ENCODE data around the gene TAS2R46.
"Not testable (repeated sequence)": the region's sequence is repeated elsewhere in the genome, so short reads cannot be mapped to it uniquely, and the experiment has no call there.

The TAS2R46 gene

DNA sequence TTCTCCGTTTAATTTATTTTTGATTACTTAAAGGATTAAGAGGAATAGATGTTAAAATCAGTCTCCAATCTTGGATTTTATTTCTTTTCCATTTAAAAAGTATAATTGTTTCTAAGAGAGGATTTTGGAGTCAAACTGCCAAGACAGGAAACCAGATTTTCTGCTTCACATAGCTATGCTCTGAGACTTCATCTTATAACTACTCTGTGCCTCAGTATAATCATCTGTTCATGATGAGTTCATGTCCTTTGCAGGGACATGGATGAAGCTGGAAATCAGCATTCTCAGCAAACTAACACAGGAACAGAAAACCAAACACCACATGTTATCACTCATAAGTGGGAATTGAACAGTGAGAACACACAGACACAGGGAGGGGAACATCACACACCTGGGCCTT is 21.9 kb downstream of the TAS2R46 start:
- Histone ChIP-seq H3K9me3 (ENCODE audit: insufficient read depth, low read depth, low read length) (peaks cover 3% of the 10 kb centered on the region; the same call in 1 of the 2 replicates), H3K9ac (ENCODE audit: low read depth, low read length) (no peak overlapping the region), H3K27ac (ENCODE audit: low read depth, low read length) (no peak overlapping the region), H3K4me1 (ENCODE audit: insufficient read depth, low read length) (no peaks in the 10 kb centered on the region), H3K36me3 (ENCODE audit: insufficient read depth, low read length) (peaks cover 10% of the 10 kb centered on the region), H3K4me3 (ENCODE audit: low read length) (no peak overlapping the region), H3K27me3 (ENCODE audit: insufficient read depth, low read length) (no peaks in the 10 kb centered on the region)
- WGBS, result 83% methylated on average over 1 of the region's 1 CpG

DNA sequence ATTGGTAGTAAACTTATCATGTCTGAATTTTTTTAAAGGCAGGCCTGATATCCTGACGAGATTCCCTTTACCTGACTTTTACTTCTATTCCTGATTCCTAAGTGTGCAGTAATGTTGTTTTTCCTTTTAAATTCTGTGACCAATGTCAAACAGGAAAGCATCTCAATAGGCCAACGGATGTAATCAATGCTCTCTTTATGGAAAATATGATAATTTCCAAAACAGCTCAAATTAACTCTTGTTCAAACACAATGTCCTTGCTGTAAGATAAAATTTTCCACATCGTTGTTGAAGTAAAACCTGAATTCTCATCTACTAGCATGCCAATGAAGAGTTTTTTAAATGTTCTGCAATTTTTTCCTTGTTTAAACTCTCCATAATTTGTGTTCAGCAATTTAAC is 22.9 kb downstream of the TAS2R46 start:
- no peak overlapping the region for H3K4me3 ChIP-seq (ENCODE audit: low read length)
- H3K27me3 ChIP-seq (ENCODE audit: insufficient read depth, low read length), result no peaks in the 10 kb centered on the region
- no peak overlapping the region for H3K9ac ChIP-seq (ENCODE audit: low read depth, low read length)
- H3K27ac ChIP-seq (ENCODE audit: low read depth, low read length), result no peak overlapping the region
- 0 out of 2 replicates have a peak, but pooled peaks cover 3% of the 10 kb centered on the region for H3K9me3 ChIP-seq (ENCODE audit: insufficient read depth, low read depth, low read length)
- H3K36me3 ChIP-seq (ENCODE audit: insufficient read depth, low read length), result peaks cover 3% of the 10 kb centered on the region; the same call in 1 of the 2 replicates
- no peaks in the 10 kb centered on the region for H3K4me1 ChIP-seq (ENCODE audit: insufficient read depth, low read length)
- 88% methylated on average over 3 of the region's 3 CpGs for WGBS

DNA sequence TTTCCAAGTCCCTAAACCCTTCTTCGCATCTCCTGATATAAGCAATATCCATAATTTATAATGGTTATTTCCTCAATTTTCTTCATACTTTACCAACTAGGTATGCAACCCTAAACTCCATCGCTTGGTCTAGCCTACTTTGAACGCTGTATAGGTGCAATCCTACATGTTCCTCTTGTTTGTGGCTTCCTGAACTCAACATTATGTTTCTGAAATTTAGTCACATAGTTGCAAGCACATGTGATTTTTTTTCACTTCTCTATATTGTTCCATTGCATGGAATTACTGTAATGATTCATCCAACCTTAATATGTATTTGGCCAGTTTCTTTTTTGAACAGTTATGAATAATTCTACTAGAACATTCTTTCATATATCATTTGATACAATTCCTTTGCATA is 28.1 kb downstream of the TAS2R46 start:
- no CpG with 5 or more reads among the region's 3 CpGs for WGBS
- not testable (repeated sequence) for H3K27me3 ChIP-seq (ENCODE audit: insufficient read depth, low read length); H3K4me1 ChIP-seq (ENCODE audit: insufficient read depth, low read length); H3K27ac ChIP-seq (ENCODE audit: low read depth, low read length); H3K9me3 ChIP-seq (ENCODE audit: insufficient read depth, low read depth, low read length); H3K36me3 ChIP-seq (ENCODE audit: insufficient read depth, low read length); H3K4me3 ChIP-seq (ENCODE audit: low read length); H3K9ac ChIP-seq (ENCODE audit: low read depth, low read length)

DNA sequence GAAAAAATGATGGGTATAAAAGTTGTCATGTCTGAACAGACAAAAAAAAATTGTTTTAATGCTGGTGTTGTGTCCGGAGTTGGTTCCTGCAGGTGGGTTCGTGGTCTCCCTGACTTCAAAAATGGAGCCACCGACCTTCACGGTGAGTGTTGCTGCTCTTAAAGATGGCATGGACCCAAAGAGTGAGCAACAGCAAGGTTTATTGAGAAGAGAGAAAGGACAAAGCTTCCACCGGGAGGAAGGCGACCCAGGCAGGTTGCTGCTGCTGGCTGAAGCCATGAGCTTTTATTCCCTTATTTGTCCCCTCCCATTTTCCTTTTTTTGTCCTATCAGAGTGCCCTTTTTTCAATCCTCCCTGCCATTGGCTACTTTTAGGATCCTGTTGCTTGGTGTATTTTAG is 30.8 kb downstream of the TAS2R46 start, which contains the start of gene TAS2R31:
TSS of gene TAS2R31 (minus strand) at position 101 of the 400 bp plus-strand sequence. CDS start at position 29, 72 bp downstream.
- 98% methylated on average over 6 of the region's 6 CpGs for WGBS
- Histone ChIP-seq H3K4me1 (ENCODE audit: insufficient read depth, low read length) (no peaks in the 10 kb centered on the region), H3K36me3 (ENCODE audit: insufficient read depth, low read length) (peaks cover 5% of the 10 kb centered on the region; the same call in 1 of the 2 replicates), H3K9me3 (ENCODE audit: insufficient read depth, low read depth, low read length) (no peaks in the 10 kb centered on the region), H3K27ac (ENCODE audit: low read depth, low read length) (no peak within 1 kb of the TSS), H3K4me3 (ENCODE audit: low read length) (no peak within 1 kb of the TSS), H3K9ac (ENCODE audit: low read depth, low read length) (no peak within 1 kb of the TSS), H3K27me3 (ENCODE audit: insufficient read depth, low read length) (no peaks in the 10 kb centered on the region)

DNA sequence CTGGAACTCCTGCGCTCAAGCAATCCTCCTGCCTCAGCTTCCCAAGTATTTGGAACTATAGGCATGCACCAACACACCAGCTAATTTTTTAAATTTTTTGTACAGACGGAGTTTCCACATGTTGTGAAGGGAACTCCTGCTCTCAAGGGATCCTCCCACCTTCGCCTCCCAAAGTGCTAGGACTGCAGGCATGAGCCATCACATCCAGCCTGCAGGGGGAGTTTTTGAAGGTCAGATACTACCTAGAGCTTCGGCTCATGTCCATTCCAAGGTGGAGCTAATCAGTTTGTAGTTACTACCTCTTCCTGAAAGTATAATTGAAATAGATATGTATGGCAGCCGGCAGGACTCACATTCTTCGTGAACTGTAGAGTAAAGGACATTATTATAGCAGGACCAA is 36.0 kb downstream of the TAS2R46 start:
- 92% methylated on average over 4 of the region's 6 CpGs for WGBS
- Histone ChIP-seq H3K36me3 (ENCODE audit: insufficient read depth, low read length) (peaks cover 9% of the 10 kb centered on the region; the same call in 1 of the 2 replicates), H3K4me3 (ENCODE audit: low read length) (no peak overlapping the region), H3K9ac (ENCODE audit: low read depth, low read length) (no peak overlapping the region), H3K9me3 (ENCODE audit: insufficient read depth, low read depth, low read length) (no peaks in the 10 kb centered on the region), H3K27me3 (ENCODE audit: insufficient read depth, low read length) (no peaks in the 10 kb centered on the region), H3K27ac (ENCODE audit: low read depth, low read length) (no peak overlapping the region), H3K4me1 (ENCODE audit: insufficient read depth, low read length) (no peaks in the 10 kb centered on the region)

DNA sequence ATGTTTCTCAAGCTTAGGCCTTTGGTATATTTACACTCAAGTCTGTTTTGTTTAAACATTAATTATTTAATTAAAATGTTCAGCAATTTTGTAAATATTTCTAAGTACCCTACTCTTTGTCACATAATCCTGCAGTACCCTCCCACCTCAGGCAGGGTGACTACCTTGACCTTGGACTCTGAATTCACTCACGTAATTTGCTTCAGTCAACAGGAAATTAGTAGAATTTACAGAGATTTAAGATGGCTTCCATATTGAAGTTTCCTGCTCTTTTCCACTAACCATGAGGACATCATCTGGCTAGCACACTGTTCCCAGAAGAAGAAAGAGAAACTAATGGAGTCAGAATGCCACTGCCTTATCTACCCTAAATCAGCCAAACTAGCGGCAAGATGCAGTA is 38.7 kb downstream of the TAS2R46 start:
- Histone ChIP-seq H3K27ac (ENCODE audit: low read depth, low read length) (no peak overlapping the region), H3K9me3 (ENCODE audit: insufficient read depth, low read depth, low read length) (no peaks in the 10 kb centered on the region), H3K9ac (ENCODE audit: low read depth, low read length) (no peak overlapping the region), H3K4me1 (ENCODE audit: insufficient read depth, low read length) (no peaks in the 10 kb centered on the region), H3K4me3 (ENCODE audit: low read length) (no peak overlapping the region), H3K27me3 (ENCODE audit: insufficient read depth, low read length) (no peaks in the 10 kb centered on the region), H3K36me3 (ENCODE audit: insufficient read depth, low read length) (peaks cover 9% of the 10 kb centered on the region; the same call in 1 of the 2 replicates)
- 85% methylated on average over 2 of the region's 2 CpGs for WGBS

DNA sequence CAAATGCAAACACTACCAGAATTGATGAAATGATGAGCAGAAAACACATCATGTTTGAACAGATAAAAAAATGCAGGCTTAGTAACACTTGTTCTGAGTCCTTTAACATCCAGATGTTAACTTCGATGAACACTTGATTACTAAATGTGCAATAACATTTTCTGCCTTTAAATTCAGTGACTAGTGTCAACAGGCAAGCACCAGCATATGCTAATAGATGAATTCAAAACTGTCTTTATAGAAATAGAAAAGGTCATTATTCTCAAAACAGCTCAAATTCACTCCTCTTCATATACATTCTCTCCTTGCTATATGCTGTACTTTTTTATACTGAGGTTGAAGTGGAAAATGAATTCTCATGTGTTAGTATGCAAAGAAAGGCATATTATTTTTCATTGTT is 39.6 kb downstream of the TAS2R46 start, which contains the start of gene TAS2R19:
TSS of gene TAS2R19 (minus strand) at position 101 of the 400 bp plus-strand sequence. CDS start at position 52, 49 bp downstream.
- H3K36me3 ChIP-seq (ENCODE audit: insufficient read depth, low read length), result 0 out of 2 replicates have a peak, but pooled peaks cover 5% of the 10 kb centered on the region
- no peaks in the 10 kb centered on the region for H3K9me3 ChIP-seq (ENCODE audit: insufficient read depth, low read depth, low read length)
- no peaks in the 10 kb centered on the region for H3K27me3 ChIP-seq (ENCODE audit: insufficient read depth, low read length)
- H3K4me1 ChIP-seq (ENCODE audit: insufficient read depth, low read length), result no peaks in the 10 kb centered on the region
- H3K27ac ChIP-seq (ENCODE audit: low read depth, low read length), result no peak within 1 kb of the TSS
- WGBS, result 96% methylated on average over 1 of the region's 1 CpG
- no peak within 1 kb of the TSS for H3K9ac ChIP-seq (ENCODE audit: low read depth, low read length)
- no peak within 1 kb of the TSS for H3K4me3 ChIP-seq (ENCODE audit: low read length)

DNA sequence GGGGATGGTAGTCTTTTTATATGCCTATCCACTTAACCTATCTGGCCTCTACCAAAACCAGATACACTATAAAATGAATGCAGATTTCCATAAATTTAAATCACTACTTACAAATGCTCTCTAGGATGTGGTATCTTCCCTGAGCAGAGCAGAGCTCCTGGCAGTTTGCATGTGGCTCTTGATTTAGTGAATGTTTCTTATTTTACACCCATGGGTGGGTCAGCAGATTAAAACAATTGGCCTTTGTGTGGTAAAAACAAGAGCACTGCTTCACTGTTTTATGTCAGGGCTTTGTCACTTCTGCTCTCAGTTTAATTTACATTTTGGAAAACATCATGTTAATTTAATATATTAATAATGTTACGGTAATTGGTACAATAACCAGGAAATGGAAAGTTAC is 45.2 kb downstream of the TAS2R46 start:
- Histone ChIP-seq H3K4me1 (ENCODE audit: insufficient read depth, low read length) (no peaks in the 10 kb centered on the region), H3K36me3 (ENCODE audit: insufficient read depth, low read length) (no peaks in the 10 kb centered on the region), H3K27ac (ENCODE audit: low read depth, low read length) (no peak overlapping the region), H3K4me3 (ENCODE audit: low read length) (no peak overlapping the region), H3K9me3 (ENCODE audit: insufficient read depth, low read depth, low read length) (no peaks in the 10 kb centered on the region), H3K9ac (ENCODE audit: low read depth, low read length) (no peak overlapping the region), H3K27me3 (ENCODE audit: insufficient read depth, low read length) (no peaks in the 10 kb centered on the region)
- WGBS, result no CpG with 5 or more reads among the region's 1 CpG

DNA sequence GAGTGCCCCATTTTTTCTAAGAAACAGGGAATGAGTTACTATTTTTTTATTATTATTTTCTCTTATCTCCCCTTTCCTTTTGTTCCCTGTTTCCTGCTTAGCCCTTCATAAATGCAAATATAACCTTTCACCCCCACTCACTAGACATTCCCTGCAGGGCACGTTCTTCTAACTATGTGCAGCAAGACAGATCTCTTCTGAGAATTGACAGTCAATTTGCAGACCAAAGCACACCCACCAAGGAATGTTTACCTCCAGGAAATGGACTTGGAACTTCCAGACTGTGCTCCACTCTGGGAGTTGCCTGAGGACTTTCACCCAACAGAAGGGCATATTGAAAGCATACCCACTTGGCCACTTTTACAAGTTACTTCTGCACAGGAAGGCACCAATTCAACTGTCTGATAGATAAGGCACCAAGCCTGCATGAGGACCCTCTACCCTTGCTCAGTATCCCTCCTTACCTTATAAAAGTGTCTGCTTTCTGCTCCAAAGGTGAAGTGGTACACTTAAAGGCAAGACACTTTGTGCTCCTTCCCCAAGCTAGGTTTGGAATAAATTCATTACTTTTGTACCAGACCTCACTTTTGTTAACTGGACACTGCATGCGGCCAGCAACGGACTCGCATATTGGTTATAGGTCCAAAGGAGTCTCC is 46.2 kb downstream of the TAS2R46 start:
- Histone ChIP-seq H3K9me3 (ENCODE audit: insufficient read depth, low read depth, low read length) (no peaks in the 10 kb centered on the region), H3K36me3 (ENCODE audit: insufficient read depth, low read length) (no peaks in the 10 kb centered on the region), H3K4me1 (ENCODE audit: insufficient read depth, low read length) (no peaks in the 10 kb centered on the region), H3K27ac (ENCODE audit: low read depth, low read length) (no peak overlapping the region), H3K9ac (ENCODE audit: low read depth, low read length) (no peak overlapping the region), H3K27me3 (ENCODE audit: insufficient read depth, low read length) (no peaks in the 10 kb centered on the region), H3K4me3 (ENCODE audit: low read length) (no peak overlapping the region)
- WGBS, result 95% methylated on average over 4 of the region's 4 CpGs

DNA sequence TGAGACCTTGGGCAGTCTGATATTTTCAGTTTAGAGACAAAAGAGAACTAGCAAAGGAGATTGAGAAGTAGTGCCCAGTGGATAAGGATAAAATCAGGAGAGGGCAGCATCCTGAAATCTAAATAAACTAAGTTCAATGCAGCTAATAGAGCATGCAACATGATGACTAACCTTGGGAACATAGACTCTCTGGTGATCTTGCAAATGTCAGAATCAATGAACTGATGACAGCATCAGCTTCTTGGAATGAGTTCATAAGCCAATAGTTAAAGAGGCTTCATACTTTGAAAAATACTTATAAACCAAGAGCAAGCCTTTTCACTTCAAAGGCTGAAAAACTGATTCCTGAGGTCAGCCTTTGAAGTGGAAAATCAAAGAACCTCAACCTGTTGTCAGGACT is 47.9 kb downstream of the TAS2R46 start:
- no peak overlapping the region for H3K4me3 ChIP-seq (ENCODE audit: low read length)
- no peak overlapping the region for H3K27ac ChIP-seq (ENCODE audit: low read depth, low read length)
- H3K4me1 ChIP-seq (ENCODE audit: insufficient read depth, low read length), result no peaks in the 10 kb centered on the region
- no peaks in the 10 kb centered on the region for H3K36me3 ChIP-seq (ENCODE audit: insufficient read depth, low read length)
- H3K9me3 ChIP-seq (ENCODE audit: insufficient read depth, low read depth, low read length), result no peaks in the 10 kb centered on the region
- no peaks in the 10 kb centered on the region for H3K27me3 ChIP-seq (ENCODE audit: insufficient read depth, low read length)
- H3K9ac ChIP-seq (ENCODE audit: low read depth, low read length), result no peak overlapping the region
